ENCODE measurements around the gene CACNB1. TPM values are rescaled to one million over a fixed set of nuclear protein-coding genes. Genes with fewer than 3 reads are reported as not detected.
A peak's percentile ranks its signal among the peaks of the same experiment; 100 is the strongest.

The CACNB1 gene
- total RNA-seq, 2 donors from 2014 or later: 2.3 TPM

DNA sequence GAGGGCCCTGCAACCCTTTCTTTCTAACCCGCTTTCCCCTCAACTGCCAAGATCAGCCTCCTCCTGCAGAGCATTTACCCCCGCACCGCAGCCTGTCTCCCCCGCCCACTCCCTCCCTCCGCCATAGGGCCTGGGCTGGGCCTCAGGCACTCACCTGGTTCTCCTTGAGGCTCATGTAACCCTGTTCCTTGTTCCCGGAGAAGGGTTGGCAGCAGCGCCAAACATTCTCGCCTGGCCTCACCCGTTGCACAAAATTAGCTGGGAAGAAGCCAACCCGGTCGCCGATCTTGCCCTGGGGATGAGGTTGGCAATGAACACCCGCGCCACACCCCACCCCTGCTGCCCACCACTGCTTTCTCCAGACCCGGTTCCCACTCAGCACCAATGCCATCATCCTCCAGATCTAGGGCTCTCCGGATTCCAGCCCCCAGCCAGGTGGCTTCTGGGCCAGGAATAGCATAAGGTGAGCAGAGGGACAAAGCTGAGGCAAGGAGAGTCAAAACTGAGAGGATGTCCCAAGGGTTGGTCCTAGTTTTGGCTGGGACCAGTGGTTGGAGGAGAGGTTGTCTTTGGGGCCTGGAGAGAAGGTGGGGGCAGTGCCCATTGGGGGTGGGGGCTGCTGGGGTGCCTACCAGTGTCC is 15.5 kb upstream of the CACNB1 start:
- Histone ChIP-seq H3K4me1 (peaks cover 12% of the 10 kb centered on the region), H3K9me3 (no peaks in the 10 kb centered on the region), H3K4me3 (no peak overlapping the region), H3K27ac (no peak overlapping the region), H3K27me3 (peaks cover 0 to 7% of the 10 kb centered on the region in 2 donors), H3K36me3 (replicated peaks in 1 of 2; ENCODE audit: insufficient read depth in 1 of 2, low read depth in 2 of 2) (no peaks in the 10 kb centered on the region)
- no peak for TF ChIP-seq POLR2A (IDR thresholded peaks at IDR 0.05)
- TF ChIP-seq, protein P1, sequence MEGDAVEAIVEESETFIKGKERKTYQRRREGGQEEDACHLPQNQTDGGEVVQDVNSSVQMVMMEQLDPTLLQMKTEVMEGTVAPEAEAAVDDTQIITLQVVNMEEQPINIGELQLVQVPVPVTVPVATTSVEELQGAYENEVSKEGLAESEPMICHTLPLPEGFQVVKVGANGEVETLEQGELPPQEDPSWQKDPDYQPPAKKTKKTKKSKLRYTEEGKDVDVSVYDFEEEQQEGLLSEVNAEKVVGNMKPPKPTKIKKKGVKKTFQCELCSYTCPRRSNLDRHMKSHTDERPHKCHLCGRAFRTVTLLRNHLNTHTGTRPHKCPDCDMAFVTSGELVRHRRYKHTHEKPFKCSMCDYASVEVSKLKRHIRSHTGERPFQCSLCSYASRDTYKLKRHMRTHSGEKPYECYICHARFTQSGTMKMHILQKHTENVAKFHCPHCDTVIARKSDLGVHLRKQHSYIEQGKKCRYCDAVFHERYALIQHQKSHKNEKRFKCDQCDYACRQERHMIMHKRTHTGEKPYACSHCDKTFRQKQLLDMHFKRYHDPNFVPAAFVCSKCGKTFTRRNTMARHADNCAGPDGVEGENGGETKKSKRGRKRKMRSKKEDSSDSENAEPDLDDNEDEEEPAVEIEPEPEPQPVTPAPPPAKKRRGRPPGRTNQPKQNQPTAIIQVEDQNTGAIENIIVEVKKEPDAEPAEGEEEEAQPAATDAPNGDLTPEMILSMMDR (IDR thresholded peaks at IDR 0.05): no peak
- no peak for DNase-seq
- peak; percentile 22 for ATAC-seq
- intact Hi-C loops (cut with DNase I): no loop called here
- 52 to 57% methylated on average over 15 to 16 of the region's 16 CpGs for WGBS, 2 donors

DNA sequence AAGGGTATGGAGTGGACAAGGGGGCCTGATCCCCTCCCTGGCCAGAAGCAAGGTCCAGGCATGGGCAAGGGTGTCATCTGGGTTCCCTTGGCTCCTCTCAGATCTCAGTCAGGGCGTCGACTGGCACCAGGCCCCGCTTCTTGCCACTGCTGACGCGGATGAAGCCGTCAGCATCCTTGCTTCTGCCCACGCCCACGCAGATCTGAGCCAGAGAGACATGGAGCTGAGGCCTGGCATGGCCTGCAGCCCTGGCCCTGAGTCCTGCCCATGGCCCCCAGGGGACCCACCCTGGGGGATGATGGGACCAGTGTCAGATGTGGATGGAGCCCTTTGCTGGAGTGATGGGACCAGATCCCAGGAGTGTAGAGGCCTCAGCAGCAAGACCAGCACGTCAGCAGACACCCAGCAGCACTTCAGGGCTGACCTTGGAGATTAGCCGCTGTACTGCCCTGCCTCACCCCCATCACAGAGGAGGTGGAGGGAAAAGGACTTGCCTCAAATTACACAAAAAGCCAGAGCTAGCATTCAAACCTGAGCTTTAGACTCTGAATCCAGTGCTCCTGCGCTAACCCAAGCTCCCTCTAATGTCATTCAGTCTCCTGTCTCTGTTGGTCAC is 14.8 kb upstream of the CACNB1 start:
- intact Hi-C loops (cut with DNase I): no loop called here
- 74 to 76% methylated on average over 7 to 11 of the region's 11 CpGs for WGBS, 2 donors
- TF ChIP-seq POLR2A (IDR thresholded peaks at IDR 0.05): no peak
- TF ChIP-seq, protein P1 (IDR thresholded peaks at IDR 0.05): no peak
- Histone ChIP-seq H3K9me3 (no peaks in the 10 kb centered on the region), H3K36me3 (replicated peaks in 1 of 2; ENCODE audit: insufficient read depth in 1 of 2, low read depth in 2 of 2) (no peaks in the 10 kb centered on the region), H3K4me3 (no peak overlapping the region), H3K4me1 (peaks cover 12% of the 10 kb centered on the region), H3K27me3 (peaks cover 0 to 7% of the 10 kb centered on the region in 2 donors), H3K27ac (no peak overlapping the region)
- ATAC-seq (no peak), DNase-seq (no peak)

DNA sequence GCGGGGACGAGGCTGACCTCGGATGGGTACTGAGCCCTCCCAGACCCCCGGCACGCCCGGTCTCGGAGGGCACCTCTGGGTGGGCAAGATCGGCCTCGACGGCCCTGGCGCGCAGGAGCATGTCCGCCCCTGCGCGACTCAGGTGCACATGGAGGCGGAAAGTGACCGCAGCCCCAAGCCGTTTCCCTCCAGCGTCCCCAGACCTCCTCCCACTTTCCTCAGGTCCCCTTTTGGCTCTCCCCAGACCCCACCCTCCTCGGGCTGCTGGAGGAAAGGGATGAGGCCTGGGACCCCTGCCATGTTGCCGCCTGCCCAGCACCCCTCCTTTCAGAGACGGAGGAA is 12.6 kb upstream of the CACNB1 start:
- H3K9me3 ChIP-seq: no peaks in the 10 kb centered on the region
- no peak overlapping the region for H3K27ac ChIP-seq
- H3K4me1 ChIP-seq: peaks cover 12% of the 10 kb centered on the region
- 21 to 43% methylated on average over 7 to 19 of the region's 22 CpGs for WGBS, 2 donors
- intact Hi-C loops (cut with DNase I): no loop called here
- no peak overlapping the region for H3K4me3 ChIP-seq
- H3K27me3 ChIP-seq: peaks cover 0 to 7% of the 10 kb centered on the region in 2 donors
- peaks cover 0 to 2% of the 10 kb centered on the region in 2 donors for H3K36me3 ChIP-seq (replicated peaks in 1 of 2; ENCODE audit: insufficient read depth in 1 of 2, low read depth in 2 of 2)
- no peak for ATAC-seq
- DNase-seq: no peak
- no peak for TF ChIP-seq POLR2A (IDR thresholded peaks at IDR 0.05)
- TF ChIP-seq, protein P1 (IDR thresholded peaks at IDR 0.05): no peak

DNA sequence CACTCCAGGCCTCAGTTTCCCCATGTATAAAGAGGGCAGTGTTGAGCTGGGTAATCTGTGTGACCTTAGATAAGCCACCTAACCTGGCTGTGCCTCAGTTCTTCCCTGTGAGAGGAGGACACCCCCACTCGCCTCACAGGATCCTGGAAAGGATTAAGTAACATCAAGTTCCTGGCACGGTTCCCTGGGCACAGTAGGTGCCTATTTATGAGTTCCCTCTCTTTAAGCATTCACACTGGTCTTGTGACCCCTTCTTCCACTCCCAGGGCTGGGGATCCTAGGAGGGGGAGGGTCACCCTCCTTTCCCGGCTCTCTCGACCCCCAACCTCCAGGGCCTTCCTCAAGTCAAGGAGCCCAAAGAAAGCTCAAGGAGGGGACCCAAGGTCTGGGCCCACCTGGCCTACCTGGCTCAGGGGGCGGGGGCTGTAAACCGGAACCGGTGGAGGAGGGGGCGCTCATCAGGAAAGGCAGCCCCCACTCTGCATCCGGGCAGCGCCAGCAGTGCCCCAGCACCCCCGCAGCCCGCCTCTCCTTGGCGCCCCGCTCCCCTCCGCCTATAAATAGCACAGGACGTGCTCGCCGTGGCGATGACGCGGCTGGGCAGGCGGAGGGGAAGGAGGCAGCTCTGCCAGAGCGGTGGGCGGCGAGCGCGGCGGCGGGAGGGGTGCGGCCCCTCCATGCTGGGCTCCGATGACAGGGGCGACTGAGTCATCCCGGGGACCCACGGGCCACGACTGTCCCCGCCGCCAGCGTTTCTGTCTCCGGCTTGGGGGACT is 12.0 kb upstream of the CACNB1 start:
- DNase-seq: peak; percentile 28 to 56 (median 42)
- peaks cover 0 to 8% of the 10 kb centered on the region in 2 donors for H3K36me3 ChIP-seq (replicated peaks in 1 of 2; ENCODE audit: insufficient read depth in 1 of 2, low read depth in 2 of 2)
- peaks cover 0 to 7% of the 10 kb centered on the region in 2 donors for H3K27me3 ChIP-seq
- no peak overlapping the region for H3K27ac ChIP-seq
- H3K9me3 ChIP-seq: no peaks in the 10 kb centered on the region
- ATAC-seq: peak; percentile 16
- peaks cover 12% of the 10 kb centered on the region for H3K4me1 ChIP-seq
- intact Hi-C loops (cut with DNase I): no loop called here
- H3K4me3 ChIP-seq: no peak overlapping the region
- no peak for TF ChIP-seq POLR2A (IDR thresholded peaks at IDR 0.05)
- TF ChIP-seq, protein P1 (IDR thresholded peaks at IDR 0.05): no peak
- 7 to 29% methylated on average over 4 to 33 of the region's 39 CpGs for WGBS, 2 donors
